ENCODE results near the gene EPHA1. TPM values are rescaled to one million over a fixed set of nuclear protein-coding genes. Genes with fewer than 3 reads are reported as not detected.
A peak's percentile ranks its signal among the peaks of the same experiment; 100 is the strongest.

Gene EPHA1
- total RNA-seq, 2 experiments from 2014 or later, result 1.1 to 1.2 TPM

- H3K4me1 Mint-ChIP-seq, result peaks cover 30% of the 10 kb centered on the region
- peak overlapping the region; percentile 68 for H3K27ac Mint-ChIP-seq
- H3K36me3 Mint-ChIP-seq (ENCODE audit: low read depth), result peaks cover 3% of the 10 kb centered on the region
- H3K9me3 Mint-ChIP-seq, result no peaks in the 10 kb centered on the region
- no peak for DNase-seq
- POLR2A ChIA-PET, result interaction anchor here (1.0 to 4.9 kb wide), 6 partner anchors 11 to 142 kb away, joined by 3 to 23 read pairs (median 9); partner anchors contain the start of gene GSTK1
- H3K4me3 Mint-ChIP-seq, result no peak overlapping the region
- no peaks in the 10 kb centered on the region for H3K27me3 Mint-ChIP-seq
- CTCF ChIA-PET, result interaction anchor here (1.6 kb wide), 1 partner anchor 141 kb away, joined by 7 read pairs; no protein-coding TSS in a partner anchor
These were observed 27.1 kb downstream of the EPHA1 start for GRCh38 chr7:143381427-143382125.

- Mint-ChIP-seq H3K4me3 (peak within 1 kb of the TSS; percentile 83), H3K4me1 (peaks cover 38% of the 10 kb centered on the region), H3K9me3 (no peaks in the 10 kb centered on the region), H3K27me3 (no peaks in the 10 kb centered on the region), H3K27ac (peak within 1 kb of the TSS; percentile 91), H3K36me3 (ENCODE audit: low read depth) (peaks cover 3% of the 10 kb centered on the region)
- peak; percentile 91 for DNase-seq
- ChIA-PET POLR2A (interaction anchor here (0.6 to 4.9 kb wide), 24 partner anchors 9 to 583 kb away, joined by 3 to 23 read pairs (median 4); partner anchors contain the start of genes CASP2 and GSTK1), CTCF (interaction anchor here (0.6 to 3.6 kb wide), 35 partner anchors 8 to 853 kb away, joined by 3 to 36 read pairs (median 6); partner anchors contain the start of genes CASP2 and EPHA1)
These were observed 27.8 kb downstream of the EPHA1 start, which contains the start of gene ZYX for GRCh38 chr7:143380646-143381426. TSS of gene ZYX (plus strand) at chr7:143381345. CDS start at chr7:143381572, 227 bp downstream.

- H3K27me3 Mint-ChIP-seq, result no peaks in the 10 kb centered on the region
- peak; percentile 90 for DNase-seq
- peaks cover 3% of the 10 kb centered on the region for H3K36me3 Mint-ChIP-seq (ENCODE audit: low read depth)
- ChIA-PET POLR2A (interaction anchor here (0.6 to 4.9 kb wide), 25 partner anchors 8 to 582 kb away, joined by 3 to 23 read pairs (median 5); partner anchors contain the start of genes CASP2 and GSTK1), CTCF (interaction anchor here (0.6 to 3.6 kb wide), 47 partner anchors 9 to 1776 kb away, joined by 3 to 36 read pairs (median 5); partner anchors contain the start of genes CASP2, EPHA1 and GSTK1)
- H3K4me3 Mint-ChIP-seq, result peak overlapping the region; percentile 83
- no peaks in the 10 kb centered on the region for H3K9me3 Mint-ChIP-seq
- H3K27ac Mint-ChIP-seq, result peak overlapping the region; percentile 91
- peaks cover 43% of the 10 kb centered on the region for H3K4me1 Mint-ChIP-seq
These were observed 28.4 kb downstream of the EPHA1 start for GRCh38 chr7:143380260-143380645.

GRCh38 chr7:143379611-143380259 is 28.9 kb downstream of the EPHA1 start:
- H3K9me3 Mint-ChIP-seq, result no peaks in the 10 kb centered on the region
- no peaks in the 10 kb centered on the region for H3K27me3 Mint-ChIP-seq
- H3K36me3 Mint-ChIP-seq (ENCODE audit: low read depth), result peaks cover 3% of the 10 kb centered on the region
- DNase-seq, result peak; percentile 39
- H3K27ac Mint-ChIP-seq, result peak overlapping the region; percentile 91
- peak overlapping the region; percentile 83 for H3K4me3 Mint-ChIP-seq
- POLR2A ChIA-PET, result interaction anchor here (0.9 to 4.9 kb wide), 24 partner anchors 8 to 582 kb away, joined by 3 to 23 read pairs (median 5); partner anchors contain the start of genes CASP2 and GSTK1
- H3K4me1 Mint-ChIP-seq, result peaks cover 49% of the 10 kb centered on the region
- CTCF ChIA-PET, result interaction anchor here (0.6 to 3.6 kb wide), 49 partner anchors 8 to 1775 kb away, joined by 3 to 36 read pairs (median 5); partner anchors contain the start of genes CASP2, EPHA1 and GSTK1

- H3K27ac Mint-ChIP-seq, result peak overlapping the region; percentile 90
- no peak for DNase-seq
- peaks cover 74% of the 10 kb centered on the region for H3K4me1 Mint-ChIP-seq
- ChIA-PET POLR2A (interaction anchor here (1.3 to 2.6 kb wide), 5 partner anchors 12 to 127 kb away, joined by 3 to 12 read pairs (median 10); partner anchors contain the start of gene GSTK1), CTCF (interaction anchor here (1.1 to 2.7 kb wide), 4 partner anchors 8 to 40 kb away, joined by 3 to 14 read pairs (median 12); no protein-coding TSS in a partner anchor)
- H3K4me3 Mint-ChIP-seq, result no peak overlapping the region
- peaks cover 5% of the 10 kb centered on the region for H3K36me3 Mint-ChIP-seq (ENCODE audit: low read depth)
- H3K9me3 Mint-ChIP-seq, result no peaks in the 10 kb centered on the region
- H3K27me3 Mint-ChIP-seq, result no peaks in the 10 kb centered on the region
These were observed 32.3 kb downstream of the EPHA1 start for GRCh38 chr7:143376396-143376795.

GRCh38 chr7:143375298-143376034 is 33.2 kb downstream of the EPHA1 start:
- H3K27ac Mint-ChIP-seq, result peak overlapping the region; percentile 90
- ChIA-PET CTCF (interaction anchor here (0.6 to 2.7 kb wide), 15 partner anchors 8 to 591 kb away, joined by 3 to 14 read pairs (median 3); partner anchors contain the start of gene CASP2), POLR2A (interaction anchor here (0.6 to 2.6 kb wide), 14 partner anchors 9 to 135 kb away, joined by 3 to 12 read pairs (median 4); partner anchors contain the start of genes CASP2 and GSTK1)
- H3K4me1 Mint-ChIP-seq, result peaks cover 79% of the 10 kb centered on the region
- H3K4me3 Mint-ChIP-seq, result no peak overlapping the region
- no peaks in the 10 kb centered on the region for H3K27me3 Mint-ChIP-seq
- DNase-seq, result peak; percentile 56
- H3K36me3 Mint-ChIP-seq (ENCODE audit: low read depth), result peaks cover 5% of the 10 kb centered on the region
- no peaks in the 10 kb centered on the region for H3K9me3 Mint-ChIP-seq

- Mint-ChIP-seq H3K27me3 (no peaks in the 10 kb centered on the region), H3K36me3 (ENCODE audit: low read depth) (peaks cover 5% of the 10 kb centered on the region), H3K27ac (peak overlapping the region; percentile 90), H3K4me1 (peaks cover 76% of the 10 kb centered on the region), H3K4me3 (no peak overlapping the region), H3K9me3 (no peaks in the 10 kb centered on the region)
- POLR2A ChIA-PET, result interaction anchor here (0.7 to 2.6 kb wide), 8 partner anchors 10 to 111 kb away, joined by 3 to 12 read pairs (median 6); partner anchors contain the start of gene GSTK1
- CTCF ChIA-PET, result interaction anchor here (1.1 to 2.7 kb wide), 8 partner anchors 9 to 159 kb away, joined by 3 to 14 read pairs (median 8); partner anchors contain the start of gene CASP2
- DNase-seq, result no peak
These were observed 34.1 kb downstream of the EPHA1 start for GRCh38 chr7:143374561-143374960.

GRCh38 chr7:143373255-143373794 is 35.3 kb downstream of the EPHA1 start:
- H3K4me3 Mint-ChIP-seq, result no peak overlapping the region
- H3K36me3 Mint-ChIP-seq (ENCODE audit: low read depth), result peaks cover 5% of the 10 kb centered on the region
- H3K27ac Mint-ChIP-seq, result no peak overlapping the region
- DNase-seq, result no peak
- POLR2A ChIA-PET, result no interaction called here
- no peaks in the 10 kb centered on the region for H3K27me3 Mint-ChIP-seq
- peaks cover 63% of the 10 kb centered on the region for H3K4me1 Mint-ChIP-seq
- CTCF ChIA-PET, result interaction anchor here (2.0 kb wide), 1 partner anchor 28 kb away, joined by 6 read pairs; no protein-coding TSS in a partner anchor
- H3K9me3 Mint-ChIP-seq, result no peaks in the 10 kb centered on the region

- peak; percentile 66 for DNase-seq
- H3K27me3 Mint-ChIP-seq, result no peaks in the 10 kb centered on the region
- peaks cover 55% of the 10 kb centered on the region for H3K4me1 Mint-ChIP-seq
- no peak overlapping the region for H3K4me3 Mint-ChIP-seq
- no peaks in the 10 kb centered on the region for H3K9me3 Mint-ChIP-seq
- peaks cover 2% of the 10 kb centered on the region for H3K36me3 Mint-ChIP-seq (ENCODE audit: low read depth)
- ChIA-PET CTCF (interaction anchor here (0.7 to 2.0 kb wide), 11 partner anchors 8 to 132 kb away, joined by 3 to 14 read pairs (median 4); partner anchors contain the start of genes CASP2 and CLCN1), POLR2A (interaction anchor here (1.4 to 1.7 kb wide), 3 partner anchors 8 to 109 kb away, joined by 5 to 8 read pairs (median 5); partner anchors contain the start of gene GSTK1)
- H3K27ac Mint-ChIP-seq, result peak overlapping the region; percentile 80
These were observed 36.6 kb downstream of the EPHA1 start for GRCh38 chr7:143372070-143372469.

GRCh38 chr7:143369678-143370651 is 38.7 kb downstream of the EPHA1 start:
- H3K27ac Mint-ChIP-seq, result no peak overlapping the region
- DNase-seq, result no peak
- H3K27me3 Mint-ChIP-seq, result peaks cover 15% of the 10 kb centered on the region
- H3K4me1 Mint-ChIP-seq, result peaks cover 34% of the 10 kb centered on the region
- peaks cover 2% of the 10 kb centered on the region for H3K36me3 Mint-ChIP-seq (ENCODE audit: low read depth)
- ChIA-PET CTCF (interaction anchor here (0.7 to 2.6 kb wide), 6 partner anchors 10 to 155 kb away, joined by 4 to 20 read pairs (median 4); no protein-coding TSS in a partner anchor), POLR2A (interaction anchor here (0.9 kb wide), 1 partner anchor 10 kb away, joined by 4 read pairs; no protein-coding TSS in a partner anchor)
- H3K4me3 Mint-ChIP-seq, result no peak overlapping the region
- no peaks in the 10 kb centered on the region for H3K9me3 Mint-ChIP-seq
